Mammary epithelial cell (primary cell): ENCODE data around the gene DHRS11.

Experiments used
- EZH2 ChIP-seq: IDR thresholded peaks from 2 replicates; pipeline ENCODE4 v1.6.1; 2012; ENCODE audit warnings: low read length, inconsistent platforms, borderline replicate concordance
- TF ChIP-seq, protein P1 (sequence below), 2 donors: IDR thresholded peaks in 1 of 2; conservative IDR thresholded peaks in 1 of 2; 2 replicates each; pipeline ENCODE4 v1.5.1; 2011 to 2012; ENCODE audit warnings: inconsistent platforms in 2 of 2, low read length in 2 of 2, mild to moderate bottlenecking in 2 of 2, control low read depth in 1 of 2, low read depth in 1 of 2; ENCODE audit not compliant: insufficient read depth in 1 of 2; ENCODE audit errors: extremely low read depth in 1 of 2

DNA sequence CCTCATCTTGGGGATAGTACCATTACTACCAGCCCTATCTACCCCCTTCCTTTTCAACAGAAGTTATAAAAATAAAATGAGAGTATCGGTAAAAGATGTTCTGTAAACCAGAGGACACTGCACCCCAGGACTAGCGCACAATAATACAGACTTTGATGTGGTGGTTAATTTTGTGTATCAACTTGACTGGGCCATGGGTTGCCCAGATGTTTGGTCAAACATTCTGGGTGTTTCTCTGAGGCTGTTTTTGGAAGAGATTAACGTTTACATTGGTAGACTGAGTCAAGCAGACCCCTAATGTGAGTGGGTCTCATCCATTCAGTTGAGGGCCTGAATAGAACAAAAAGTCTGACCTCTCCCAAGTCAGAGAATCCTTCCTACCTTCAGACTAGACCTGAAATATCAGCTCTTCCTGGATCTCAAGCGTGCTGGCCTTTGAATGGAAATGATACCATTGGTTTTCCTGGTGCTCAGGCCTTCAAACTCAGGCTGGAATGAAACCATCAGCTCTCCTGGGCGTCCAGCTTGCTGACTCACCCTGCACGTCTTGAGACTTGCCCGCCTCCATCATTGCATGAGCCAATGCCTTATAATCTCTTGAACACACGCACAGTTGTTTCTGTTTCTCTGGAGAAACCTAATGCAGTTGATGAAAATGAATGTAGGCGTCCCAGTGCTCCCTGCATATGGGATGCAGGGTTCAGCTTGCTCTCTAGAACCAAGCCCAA is 19.8 kb downstream of the DHRS11 start:
- TF ChIP-seq, protein P1, sequence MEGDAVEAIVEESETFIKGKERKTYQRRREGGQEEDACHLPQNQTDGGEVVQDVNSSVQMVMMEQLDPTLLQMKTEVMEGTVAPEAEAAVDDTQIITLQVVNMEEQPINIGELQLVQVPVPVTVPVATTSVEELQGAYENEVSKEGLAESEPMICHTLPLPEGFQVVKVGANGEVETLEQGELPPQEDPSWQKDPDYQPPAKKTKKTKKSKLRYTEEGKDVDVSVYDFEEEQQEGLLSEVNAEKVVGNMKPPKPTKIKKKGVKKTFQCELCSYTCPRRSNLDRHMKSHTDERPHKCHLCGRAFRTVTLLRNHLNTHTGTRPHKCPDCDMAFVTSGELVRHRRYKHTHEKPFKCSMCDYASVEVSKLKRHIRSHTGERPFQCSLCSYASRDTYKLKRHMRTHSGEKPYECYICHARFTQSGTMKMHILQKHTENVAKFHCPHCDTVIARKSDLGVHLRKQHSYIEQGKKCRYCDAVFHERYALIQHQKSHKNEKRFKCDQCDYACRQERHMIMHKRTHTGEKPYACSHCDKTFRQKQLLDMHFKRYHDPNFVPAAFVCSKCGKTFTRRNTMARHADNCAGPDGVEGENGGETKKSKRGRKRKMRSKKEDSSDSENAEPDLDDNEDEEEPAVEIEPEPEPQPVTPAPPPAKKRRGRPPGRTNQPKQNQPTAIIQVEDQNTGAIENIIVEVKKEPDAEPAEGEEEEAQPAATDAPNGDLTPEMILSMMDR (conservative IDR thresholded peaks at IDR 0.05 in 1 of 2, IDR thresholded peaks at IDR 0.05 in 1 of 2; ENCODE audit: extremely low read depth in 1 of 2, insufficient read depth in 1 of 2, low read depth in 1 of 2, low read length in 2 of 2), result no peak
- TF ChIP-seq EZH2, result no peak
